Stimulated activated CD4-positive, alpha-beta T cell treated with anti-CD3 and anti-CD28 coated beads, Interleukin-1b, Interleukin-23, amount 100 ng/mL, for 24 hours (primary cell): ENCODE data around the gene QSOX2.

ENCODE experiments used
- DNase-seq, 4 experiments: peaks; one replicate each; pipeline ENCODE4 v3.0.0-alpha.2; 2020; ENCODE audit warnings: low read depth in 4 of 4, low spot score in 1 of 4

QSOX2 gene

GRCh38 chr9:136265561-136266355, 20.1 kb upstream of the QSOX2 start:
- DNase-seq = no peak

- DNase-seq = no peak
Observed at GRCh38 chr9:136264441-136265405, 19.1 kb upstream of the QSOX2 start.

GRCh38 chr9:136264031-136264430, 18.4 kb upstream of the QSOX2 start:
- DNase-seq = no peak

GRCh38 chr9:136262671-136263178, 17.1 kb upstream of the QSOX2 start:
- DNase-seq = no peak

- no peak for DNase-seq
Observed at GRCh38 chr9:136261686-136262430, 16.2 kb upstream of the QSOX2 start.

GRCh38 chr9:136260936-136261472, 15.4 kb upstream of the QSOX2 start:
- DNase-seq = no peak

GRCh38 chr9:136260521-136260920, 14.9 kb upstream of the QSOX2 start:
- DNase-seq = no peak

- no peak for DNase-seq
Observed at GRCh38 chr9:136259836-136260235, 14.2 kb upstream of the QSOX2 start.

GRCh38 chr9:136259517-136259813, 13.9 kb upstream of the QSOX2 start:
- DNase-seq = no peak

- no peak for DNase-seq
Observed at GRCh38 chr9:136258786-136259516, 13.3 kb upstream of the QSOX2 start.

GRCh38 chr9:136258299-136258625, 12.7 kb upstream of the QSOX2 start:
- DNase-seq = no peak

- DNase-seq = no peak
Observed at GRCh38 chr9:136257381-136258298, 12.0 kb upstream of the QSOX2 start.

- DNase-seq = no peak
Observed at GRCh38 chr9:136255896-136256890, 10.6 kb upstream of the QSOX2 start.

GRCh38 chr9:136255166-136255538, 9.5 kb upstream of the QSOX2 start:
- DNase-seq = no peak

GRCh38 chr9:136254381-136255165, 9.0 kb upstream of the QSOX2 start:
- no peak for DNase-seq

- no peak for DNase-seq
Observed at GRCh38 chr9:136253246-136254130, 7.9 kb upstream of the QSOX2 start.

- DNase-seq = no peak
Observed at GRCh38 chr9:136252846-136253245, 7.2 kb upstream of the QSOX2 start.
